ENCODE data around the gene ZNF778.
"Not testable (repeated sequence)": the region's sequence is repeated elsewhere in the genome, so short reads cannot be mapped to it uniquely, and the experiment has no call there.

Gene ZNF778

DNA sequence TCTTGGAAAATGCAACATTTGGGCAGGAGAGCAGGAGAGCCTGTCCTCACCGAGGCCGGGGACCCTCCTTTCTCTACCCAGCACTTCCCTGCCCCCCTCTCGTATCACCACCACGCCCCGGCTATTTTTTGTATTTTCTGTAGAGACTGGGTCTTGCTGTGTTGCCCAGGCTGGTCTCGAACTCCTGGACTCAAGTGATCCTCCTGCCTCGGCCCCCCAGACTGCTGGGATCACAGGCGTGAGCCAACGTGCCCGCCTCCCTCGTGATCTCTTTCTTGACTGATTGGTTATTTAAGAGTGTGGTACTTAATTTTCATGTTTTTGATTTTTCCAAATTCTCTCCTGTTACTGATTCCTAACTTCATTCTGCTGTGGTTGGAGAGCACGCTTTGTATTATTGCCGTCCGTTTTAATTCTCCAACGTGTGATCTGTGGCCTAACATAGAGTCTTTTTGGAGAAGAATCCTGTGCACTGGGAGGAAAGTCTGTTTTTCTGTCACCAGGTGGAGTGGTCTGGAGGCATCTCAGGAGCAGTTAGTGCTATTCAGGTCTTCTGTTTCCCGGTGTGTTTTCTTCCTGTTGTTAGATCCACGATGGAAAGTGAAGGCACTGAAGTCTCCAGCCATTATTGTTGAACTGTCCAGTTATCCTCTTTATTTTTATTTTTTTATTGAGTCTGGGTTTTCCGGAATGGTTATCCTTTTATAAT lies 40.4 kb downstream of the ZNF778 start:
- no peak for DNase-seq (ENCODE audit: low spot score)

DNA sequence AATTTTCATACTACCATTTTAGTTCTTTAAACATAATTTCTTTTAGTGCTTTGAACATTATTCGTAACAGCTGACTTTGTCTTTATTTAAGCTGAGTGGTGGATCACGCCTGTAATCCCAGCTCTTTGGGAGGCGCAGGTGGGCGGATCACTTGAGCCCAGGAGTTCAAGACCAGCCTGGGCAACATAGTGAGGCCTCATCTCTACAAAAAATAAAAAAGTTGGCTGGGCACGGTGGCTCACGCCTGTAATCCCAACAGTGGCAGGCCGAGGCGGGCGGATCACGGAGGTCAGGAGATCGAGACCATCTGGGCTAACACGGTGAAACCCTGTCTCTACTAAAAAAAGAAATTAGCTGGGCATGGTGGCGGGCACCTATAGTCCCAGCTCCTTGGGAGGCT lies 42.4 kb downstream of the ZNF778 start:
- DNase-seq (ENCODE audit: low spot score): not testable (repeated sequence)

- DNase-seq (ENCODE audit: low spot score): no peak
Observed at GRCh38 chr16:89261691-89262563, 44.4 kb downstream of the ZNF778 start.

GRCh38 chr16:89264800-89265550 lies 47.5 kb downstream of the ZNF778 start:
- DNase-seq (ENCODE audit: low spot score): no peak

DNA sequence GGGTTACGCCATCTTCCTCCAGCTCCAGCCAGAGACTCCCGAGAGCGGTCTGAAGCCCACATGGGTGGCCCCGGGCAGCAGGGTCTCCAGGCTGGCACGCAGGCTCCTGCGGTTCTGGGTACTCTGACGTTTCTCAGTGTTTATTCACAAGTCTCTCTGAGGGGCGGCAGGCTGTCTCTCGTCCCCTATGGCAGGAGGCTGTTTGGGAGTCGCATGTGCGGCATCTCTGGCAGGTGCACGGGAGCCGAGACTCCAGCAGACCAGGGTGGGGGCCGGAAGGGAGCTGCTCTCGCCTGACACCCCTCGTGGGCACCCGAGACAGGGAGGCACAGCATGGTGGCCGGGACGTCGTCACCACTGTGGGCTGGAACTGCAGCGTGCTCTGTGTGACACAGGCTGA lies 48.1 kb downstream of the ZNF778 start:
- DNase-seq (ENCODE audit: low spot score): no peak

GRCh38 chr16:89266521-89267134 lies 49.1 kb downstream of the ZNF778 start:
- no peak for DNase-seq (ENCODE audit: low spot score)

- DNase-seq (ENCODE audit: low spot score): not testable (repeated sequence)
Observed at GRCh38 chr16:89267746-89268145, 50.2 kb downstream of the ZNF778 start.

DNA sequence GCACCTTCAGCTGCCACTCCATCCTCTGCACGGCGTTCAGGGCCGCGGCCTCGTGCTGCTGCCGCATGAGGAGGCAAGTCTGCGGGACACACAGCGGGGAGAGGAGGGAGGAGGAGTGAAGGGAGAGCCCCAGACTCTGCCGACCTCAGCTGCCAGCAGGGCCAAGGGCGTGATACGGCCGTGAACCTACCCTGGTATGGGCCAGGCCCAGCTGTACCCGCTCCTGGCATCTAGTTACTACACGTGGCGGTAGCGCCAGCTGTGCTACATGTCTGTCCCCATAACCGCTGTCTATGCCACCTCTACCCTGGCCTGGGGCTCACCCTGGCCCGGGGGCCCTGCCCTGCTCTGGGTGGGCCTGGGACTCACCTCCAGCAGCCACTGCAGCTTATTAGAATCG lies 51.1 kb downstream of the ZNF778 start:
- no peak for DNase-seq (ENCODE audit: low spot score)

GRCh38 chr16:89268987-89269735 lies 51.7 kb downstream of the ZNF778 start:
- DNase-seq (ENCODE audit: low spot score): no peak

DNA sequence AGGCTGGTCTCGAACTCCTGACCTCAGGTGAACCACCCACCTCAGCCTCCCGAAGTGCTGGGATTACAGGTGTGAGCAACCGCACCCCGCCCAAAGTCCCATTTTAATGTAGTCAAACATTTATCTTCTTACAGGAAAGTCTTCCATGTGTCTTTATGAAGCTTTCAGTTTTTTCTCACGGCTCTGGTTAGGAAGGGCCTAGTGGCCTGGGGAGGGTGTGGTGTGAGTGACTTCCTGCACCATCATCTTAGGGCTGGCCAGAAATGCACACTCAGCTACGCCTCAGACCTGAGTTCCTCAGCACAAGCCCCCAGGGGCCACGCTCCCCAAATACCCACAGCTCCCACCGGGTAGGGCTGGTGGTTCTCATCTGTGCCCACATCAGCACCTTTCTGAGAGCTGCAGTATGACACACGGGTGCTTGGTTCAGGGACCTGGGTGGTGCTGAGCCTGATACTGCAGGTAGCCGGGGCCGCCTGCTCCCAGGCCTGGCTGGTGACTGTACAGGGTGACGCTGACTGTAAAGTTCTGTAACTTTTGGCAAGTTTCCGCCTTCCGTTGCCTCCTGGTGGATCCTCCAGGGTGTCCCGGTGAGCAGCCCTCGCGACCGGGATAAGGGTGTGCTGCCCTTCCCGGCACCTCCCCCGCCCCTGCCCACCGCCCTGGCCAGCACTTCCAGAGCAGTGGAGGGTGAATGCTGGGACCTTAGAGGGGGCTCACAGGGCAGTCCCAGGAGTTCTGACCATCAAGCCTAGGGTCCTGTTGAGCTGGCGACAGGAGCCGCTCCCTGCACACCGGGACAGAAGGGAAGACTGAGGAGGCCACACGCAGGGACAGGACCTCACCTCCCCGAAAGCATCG lies 52.5 kb downstream of the ZNF778 start:
- DNase-seq (ENCODE audit: low spot score): no peak

GRCh38 chr16:89270666-89271345 lies 53.3 kb downstream of the ZNF778 start:
- no peak for DNase-seq (ENCODE audit: low spot score)

GRCh38 chr16:89272631-89273030 lies 55.1 kb downstream of the ZNF778 start:
- no peak for DNase-seq (ENCODE audit: low spot score)

- DNase-seq (ENCODE audit: low spot score): no peak
Observed at GRCh38 chr16:89273741-89274472, 56.4 kb downstream of the ZNF778 start.

- DNase-seq (ENCODE audit: low spot score): no peak
Observed at GRCh38 chr16:89274561-89275283, 57.2 kb downstream of the ZNF778 start.

DNA sequence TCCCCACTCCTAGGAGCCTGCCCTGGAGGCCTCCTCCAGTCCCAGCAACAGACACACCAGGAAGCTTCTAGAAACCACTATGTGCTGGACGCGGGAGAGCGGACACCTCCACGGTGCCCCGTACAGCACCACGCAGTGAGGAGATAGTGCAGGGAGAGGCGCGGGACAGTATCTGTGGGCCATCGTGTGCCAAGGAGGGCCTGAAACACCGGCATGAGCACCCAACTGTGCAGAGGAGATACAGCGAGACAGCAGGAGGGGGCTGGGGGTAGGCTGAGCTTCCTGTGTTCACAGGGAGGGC lies 57.7 kb downstream of the ZNF778 start:
- DNase-seq (ENCODE audit: low spot score): no peak

- DNase-seq (ENCODE audit: low spot score): no peak
Observed at GRCh38 chr16:89275837-89276720, 58.6 kb downstream of the ZNF778 start.

DNA sequence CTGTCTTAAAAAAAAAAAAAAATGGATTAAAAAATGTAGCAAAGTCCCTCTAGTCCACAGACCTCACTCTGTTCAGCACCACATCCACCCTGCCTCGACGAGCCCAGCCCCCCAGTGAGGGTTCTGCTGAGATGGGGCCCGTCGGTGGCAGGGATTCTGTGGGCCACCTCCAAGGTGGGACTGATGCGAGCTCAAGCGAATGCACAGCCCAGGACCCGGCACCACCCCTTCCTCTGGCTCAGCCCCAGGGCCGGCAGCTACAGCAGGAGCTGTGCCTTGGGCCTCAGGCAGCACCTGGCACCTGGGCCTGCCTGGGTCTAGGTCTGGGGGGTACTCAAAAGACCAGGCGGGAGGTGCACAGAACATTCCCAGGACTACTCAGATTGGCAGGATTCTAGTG lies 59.5 kb downstream of the ZNF778 start:
- DNase-seq (ENCODE audit: low spot score): no peak

All from NAMALWA (cell line).